Upper lobe of left lung (tissue), 6 donors: ENCODE data around the gene TMEM164. TPM values are rescaled to one million over a fixed set of nuclear protein-coding genes. Genes with fewer than 3 reads are reported as not detected.

Experiments
- ATAC-seq, 2 donors: fragments of 200-7000 bp; cut with Tn5 transposase; one replicate each; pipeline ENCODE4 v1.9.1; 2022; ENCODE audit warnings: mild to moderate bottlenecking in 2 of 2, moderate library complexity in 2 of 2; ENCODE audit not compliant: low FRiP score in 2 of 2
- DNase-seq, 2 donors: peaks; one replicate each; pipeline ENCODE4 v3.0.0-alpha.2; 2019 to 2020
- H3K27ac ChIP-seq, 4 donors: fragments of 200-600 bp; sonication (generic); one replicate each; pipeline ENCODE4 v1.5.1; 2016 to 2019
- H3K27me3 ChIP-seq, 4 donors: fragments of 200-600 bp; sonication (generic); one replicate each; pipeline ENCODE4 v1.5.1; 2017 to 2019
- H3K36me3 ChIP-seq, 4 donors: fragments of 200-600 bp; sonication (generic); one replicate each; pipeline ENCODE4 v1.5.1; 2016 to 2019
- H3K4me1 ChIP-seq, 4 donors: fragments of 200-600 bp; sonication (generic); one replicate each; pipeline ENCODE4 v1.5.1; 2018 to 2019
- H3K4me3 ChIP-seq, 4 donors: fragments of 200-600 bp; sonication (generic); one replicate each; pipeline ENCODE4 v1.5.1; 2017 to 2019; ENCODE audit warnings: mild to moderate bottlenecking in 2 of 4, moderate library complexity in 1 of 4
- H3K9me3 ChIP-seq, 4 donors: fragments of 200-600 bp; sonication (generic); one replicate each; pipeline ENCODE4 v1.5.1; 2018 to 2019
- CTCF ChIP-seq, 6 experiments: fragments of 450-650 bp in 4 of 6; fragments of 200-600 bp in 2 of 6; sonication (generic) in 2 of 6; IDR thresholded peaks; one replicate each; pipeline ENCODE4 v1.5.1; 2016 to 2019; ENCODE audit warnings: antibody characterized with exemption in 6 of 6
- EP300 ChIP-seq, 4 donors: sonication (generic); formaldehyde crosslinking; IDR thresholded peaks; one replicate each; pipeline ENCODE4 v1.5.1; 2017; ENCODE audit warnings: antibody characterized with exemption in 4 of 4, control low read depth in 2 of 4
- POLR2A ChIP-seq, 4 donors: fragments of 450-650 bp; IDR thresholded peaks; one replicate each; pipeline ENCODE4 v1.5.1; 2016 to 2017; ENCODE audit warnings: antibody characterized with exemption in 4 of 4, mild to moderate bottlenecking in 2 of 4
- POLR2AphosphoS5 ChIP-seq, 2 donors: sonication (generic); formaldehyde crosslinking; IDR thresholded peaks; one replicate each; pipeline ENCODE4 v1.5.1; 2017; ENCODE audit warnings: antibody characterized with exemption in 2 of 2
- WGBS, 2 donors: methylation state at CpG; one replicate each; pipeline ENCODE4 v1.1.5; 2017 to 2018; 5-methylcytosine and 5-hydroxymethylcytosine counted together
- total RNA-seq, 6 donors: library from RNA; depleted of rRNA in 4 of 6; stranded (reverse); fragments of >200 nt in 4 of 6; gene quantifications; one replicate each; pipeline versions ENCODE4 v1.1.0 to v1.2.1, GENCODE V29; 2016 to 2021
- donor health status: DM: no; HTN: no; CAD: no; lungs with moderate emphysema.
- donor health status: DM: no; HTN: yes; CAD: no; lungs with severe emphysema.

TMEM164 gene
- total RNA-seq, 6 donors from 2014 or later, result 41.8 to 115 (median 61.8) TPM

- Histone ChIP-seq H3K27me3 (no peaks in the 10 kb centered on the region), H3K27ac (no peak overlapping the region), H3K9me3 (no peaks in the 10 kb centered on the region), H3K4me3 (no peak overlapping the region), H3K36me3 (no peaks in the 10 kb centered on the region), H3K4me1 (peaks cover 0 to 7% (median 5%) of the 10 kb centered on the region in 4 donors)
- DNase-seq, result no peak
- ATAC-seq, result no peak
- TF ChIP-seq EP300 (IDR thresholded peaks at IDR 0.05) (no peak), POLR2AphosphoS5 (IDR thresholded peaks at IDR 0.05) (no peak), CTCF (IDR thresholded peaks at IDR 0.05) (no peak), POLR2A (IDR thresholded peaks at IDR 0.05) (no peak)
Observed at GRCh38 chrX:110042496-110042895, 39.6 kb downstream of the TMEM164 start.

GRCh38 chrX:110043506-110043905, 40.6 kb downstream of the TMEM164 start:
- Histone ChIP-seq H3K27me3 (no peaks in the 10 kb centered on the region), H3K36me3 (no peaks in the 10 kb centered on the region), H3K27ac (no peak overlapping the region), H3K4me3 (no peak overlapping the region), H3K4me1 (peaks cover 0 to 7% (median 5%) of the 10 kb centered on the region in 4 donors), H3K9me3 (no peaks in the 10 kb centered on the region)
- no peak for ATAC-seq
- no peak for DNase-seq
- no peak for TF ChIP-seq POLR2A (IDR thresholded peaks at IDR 0.05)
- TF ChIP-seq EP300 (IDR thresholded peaks at IDR 0.05), result no peak
- TF ChIP-seq CTCF (IDR thresholded peaks at IDR 0.05), result no peak
- no peak for TF ChIP-seq POLR2AphosphoS5 (IDR thresholded peaks at IDR 0.05)
- WGBS, 2 donors, result 1 to 15% methylated on average over 2 of the region's 2 CpGs

DNA sequence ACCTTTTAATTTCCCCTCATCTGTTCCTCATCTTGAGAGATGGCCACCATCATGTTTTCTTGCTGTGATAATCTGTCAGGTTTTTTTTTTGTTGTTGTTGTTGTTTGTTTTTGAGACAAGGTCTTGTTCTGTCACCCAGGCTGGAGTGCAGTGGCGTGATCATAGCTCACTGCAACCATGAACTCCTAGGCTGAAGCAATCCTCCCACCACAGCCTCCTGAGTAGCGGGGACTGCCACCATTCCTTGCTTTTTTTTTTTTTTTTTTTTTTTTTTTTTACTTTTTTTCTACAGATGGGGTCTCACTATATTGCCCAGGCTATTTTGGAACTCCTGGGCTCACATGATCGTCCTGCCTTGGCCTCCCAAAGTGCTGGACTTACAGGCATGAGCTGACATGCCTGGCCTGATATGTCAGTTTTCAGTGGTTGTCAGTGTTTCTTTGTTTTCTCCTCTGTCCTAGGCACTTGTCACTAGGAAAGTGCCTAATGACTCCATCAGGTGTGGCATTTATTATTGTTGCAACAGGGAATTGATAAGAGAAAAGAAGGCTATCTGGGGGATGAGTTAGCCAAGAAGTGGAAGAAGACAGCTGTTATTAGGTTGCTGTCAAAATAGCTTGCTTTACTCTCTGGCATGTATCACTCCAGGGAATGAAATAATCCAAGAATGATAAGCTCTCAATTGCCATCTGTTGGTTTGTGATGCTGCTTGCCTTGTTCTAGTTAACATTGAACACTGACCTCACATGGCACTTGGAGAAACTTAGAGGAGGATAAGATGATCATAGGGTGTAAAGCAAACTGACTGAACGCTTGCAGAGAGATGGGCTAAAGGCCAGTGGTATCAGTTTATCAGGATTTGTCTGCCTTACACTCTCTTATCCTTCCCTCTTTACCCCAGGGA, 41.7 kb downstream of the TMEM164 start:
- no peak overlapping the region for H3K27ac ChIP-seq
- 73 to 83% methylated on average over 4 of the region's 4 CpGs for WGBS, 2 donors

DNA sequence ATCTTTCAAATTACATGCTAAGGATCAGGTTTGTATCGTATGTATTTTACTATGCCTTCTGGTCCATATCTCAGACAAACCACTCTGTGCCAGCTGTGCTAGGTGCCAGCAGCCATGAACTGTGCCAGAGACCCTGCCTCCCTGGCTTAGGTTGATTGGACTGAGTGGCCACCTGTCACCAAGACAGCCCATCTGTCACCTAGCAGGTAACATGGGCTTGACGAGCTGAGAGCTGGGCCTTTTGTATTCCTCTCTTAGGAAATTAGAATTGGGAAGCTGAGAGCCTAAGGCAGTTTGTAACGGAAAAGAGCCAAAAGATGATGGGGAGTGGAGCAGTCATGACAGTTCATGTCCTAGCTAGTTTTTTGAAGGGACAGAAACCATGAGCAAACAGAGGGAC, 42.5 kb downstream of the TMEM164 start:
- ATAC-seq (no peak), DNase-seq (no peak)
- Histone ChIP-seq H3K9me3 (no peaks in the 10 kb centered on the region), H3K4me1 (peaks cover 0 to 7% (median 5%) of the 10 kb centered on the region in 4 donors), H3K27ac (no peak overlapping the region), H3K27me3 (no peaks in the 10 kb centered on the region), H3K4me3 (no peak overlapping the region), H3K36me3 (no peaks in the 10 kb centered on the region)
- TF ChIP-seq CTCF (IDR thresholded peaks at IDR 0.05) (no peak), EP300 (IDR thresholded peaks at IDR 0.05) (no peak), POLR2A (IDR thresholded peaks at IDR 0.05) (no peak), POLR2AphosphoS5 (IDR thresholded peaks at IDR 0.05) (no peak)
- WGBS, 2 donors, result 74 to 92% methylated on average over 1 to 3 of the region's 3 CpGs

More for the DNA sequence above, 41.7 kb downstream of the TMEM164 start:
- no peak overlapping the region for H3K4me3 ChIP-seq
- no peaks in the 10 kb centered on the region for H3K36me3 ChIP-seq
- TF ChIP-seq CTCF (IDR thresholded peaks at IDR 0.05) (no peak), POLR2A (IDR thresholded peaks at IDR 0.05) (no peak)
- H3K9me3 ChIP-seq, result no peaks in the 10 kb centered on the region
- H3K4me1 ChIP-seq, result peaks cover 0 to 7% (median 5%) of the 10 kb centered on the region in 4 donors
- DNase-seq, result no peak
- H3K27me3 ChIP-seq, result no peaks in the 10 kb centered on the region
- no peak for ATAC-seq

DNA sequence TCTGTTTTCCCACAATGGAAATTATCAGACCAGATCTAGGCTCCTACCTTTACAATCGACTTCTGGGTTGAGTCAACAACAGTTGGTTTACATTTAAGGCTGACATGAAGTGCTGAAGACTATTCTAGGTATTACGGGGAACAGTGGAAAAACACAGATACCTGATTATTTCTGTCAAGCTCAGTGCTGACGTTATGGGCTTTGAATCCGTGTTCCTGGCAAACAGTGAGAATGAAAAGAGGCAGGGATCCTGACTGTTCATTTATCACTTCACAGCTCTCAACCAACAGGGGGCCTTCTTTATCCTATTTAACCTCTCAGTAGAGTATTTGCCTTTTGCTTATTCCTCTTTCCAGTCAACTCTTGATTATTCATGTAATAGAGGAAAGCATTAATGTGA, 43.1 kb downstream of the TMEM164 start:
- TF ChIP-seq POLR2AphosphoS5 (IDR thresholded peaks at IDR 0.05), result no peak
- TF ChIP-seq POLR2A (IDR thresholded peaks at IDR 0.05), result no peak
- TF ChIP-seq CTCF (IDR thresholded peaks at IDR 0.05), result peak in 1 of 6 experiments; percentile 6
- H3K4me1 ChIP-seq, result peaks cover 0 to 7% (median 5%) of the 10 kb centered on the region in 4 donors
- H3K27ac ChIP-seq, result no peak overlapping the region
- 56 to 76% methylated on average over 4 of the region's 4 CpGs for WGBS, 2 donors
- H3K4me3 ChIP-seq, result no peak overlapping the region
- no peaks in the 10 kb centered on the region for H3K27me3 ChIP-seq
- H3K36me3 ChIP-seq, result no peaks in the 10 kb centered on the region
- H3K9me3 ChIP-seq, result no peaks in the 10 kb centered on the region
- DNase-seq (no peak), ATAC-seq (no peak)
